Colon (tissue), 2 donors: Measurements from ENCODE around the gene TRRAP.

Experiments used
- FAIRE-seq: peaks from 2 replicates; lab custom pipeline; 2012; peaks lifted over from hg19 to GRCh38; lab: Jason Lieb, UNC
- donor health status: control.
- donor health status: control.

TRRAP gene

GRCh38 chr7:98990356-98990755 lies 112.0 kb downstream of the TRRAP start:
- no peak for FAIRE-seq

- no peak for FAIRE-seq
Measured at GRCh38 chr7:98991141-98991540, 112.8 kb downstream of the TRRAP start.

GRCh38 chr7:98992076-98992475 lies 113.7 kb downstream of the TRRAP start:
- FAIRE-seq = no peak

GRCh38 chr7:98993024-98993897 lies 114.9 kb downstream of the TRRAP start:
- FAIRE-seq = no peak

GRCh38 chr7:98994046-98994944 lies 116.0 kb downstream of the TRRAP start:
- no peak for FAIRE-seq

- no peak for FAIRE-seq
Measured at GRCh38 chr7:98995111-98995510, 116.8 kb downstream of the TRRAP start.

- FAIRE-seq = no peak
Measured at GRCh38 chr7:98995523-98996149, 117.3 kb downstream of the TRRAP start.

- FAIRE-seq = no peak
Measured at GRCh38 chr7:98996150-98996552, 117.8 kb downstream of the TRRAP start.

GRCh38 chr7:98997846-98998245 lies 119.5 kb downstream of the TRRAP start:
- no peak for FAIRE-seq

- FAIRE-seq = no peak
Measured at GRCh38 chr7:98998821-98999725, 120.7 kb downstream of the TRRAP start.

GRCh38 chr7:99000196-99000903 lies 122.0 kb downstream of the TRRAP start:
- no peak for FAIRE-seq

- no peak for FAIRE-seq
Measured at GRCh38 chr7:99000904-99001465, 122.7 kb downstream of the TRRAP start.

- FAIRE-seq = no peak
Measured at GRCh38 chr7:99001482-99002147, 123.3 kb downstream of the TRRAP start.

- FAIRE-seq = no peak
Measured at GRCh38 chr7:99002148-99002826, 124.0 kb downstream of the TRRAP start.

- no peak for FAIRE-seq
Measured at GRCh38 chr7:99002827-99003212, 124.5 kb downstream of the TRRAP start.

- FAIRE-seq = no peak
Measured at GRCh38 chr7:99003419-99003818, 125.1 kb downstream of the TRRAP start.

- FAIRE-seq = no peak
Measured at GRCh38 chr7:99004216-99004615, 125.9 kb downstream of the TRRAP start.

- FAIRE-seq = no peak
Measured at GRCh38 chr7:99004781-99005500, 126.6 kb downstream of the TRRAP start.

- FAIRE-seq = no peak
Measured at GRCh38 chr7:99005776-99006175, 127.4 kb downstream of the TRRAP start.
